A172 (cell line): ENCODE data around the gene NGDN. TPM values are rescaled to one million over a fixed set of nuclear protein-coding genes. Genes with fewer than 3 reads are reported as not detected.
"Not testable (repeated sequence)": the region's sequence is repeated elsewhere in the genome, so short reads cannot be mapped to it uniquely, and the experiment has no call there.

Experiments
- DNase-seq: peaks from one replicate; pipeline ENCODE4 v3.0.0-alpha.2; 2015; ENCODE audit warnings: low spot score
- total RNA-seq: library from RNA; depleted of rRNA; stranded (reverse); fragments of >200 nt; shearing (Covaris generic); gene quantifications from 2 replicates; pipeline ENCODE4 v1.2.3, GENCODE V29; 2014; rRNA removed

Gene NGDN, protein sequence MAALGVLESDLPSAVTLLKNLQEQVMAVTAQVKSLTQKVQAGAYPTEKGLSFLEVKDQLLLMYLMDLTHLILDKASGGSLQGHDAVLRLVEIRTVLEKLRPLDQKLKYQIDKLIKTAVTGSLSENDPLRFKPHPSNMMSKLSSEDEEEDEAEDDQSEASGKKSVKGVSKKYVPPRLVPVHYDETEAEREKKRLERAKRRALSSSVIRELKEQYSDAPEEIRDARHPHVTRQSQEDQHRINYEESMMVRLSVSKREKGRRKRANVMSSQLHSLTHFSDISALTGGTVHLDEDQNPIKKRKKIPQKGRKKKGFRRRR
- total RNA-seq: 42.2 and 52.6 TPM in 2 replicates

DNA sequence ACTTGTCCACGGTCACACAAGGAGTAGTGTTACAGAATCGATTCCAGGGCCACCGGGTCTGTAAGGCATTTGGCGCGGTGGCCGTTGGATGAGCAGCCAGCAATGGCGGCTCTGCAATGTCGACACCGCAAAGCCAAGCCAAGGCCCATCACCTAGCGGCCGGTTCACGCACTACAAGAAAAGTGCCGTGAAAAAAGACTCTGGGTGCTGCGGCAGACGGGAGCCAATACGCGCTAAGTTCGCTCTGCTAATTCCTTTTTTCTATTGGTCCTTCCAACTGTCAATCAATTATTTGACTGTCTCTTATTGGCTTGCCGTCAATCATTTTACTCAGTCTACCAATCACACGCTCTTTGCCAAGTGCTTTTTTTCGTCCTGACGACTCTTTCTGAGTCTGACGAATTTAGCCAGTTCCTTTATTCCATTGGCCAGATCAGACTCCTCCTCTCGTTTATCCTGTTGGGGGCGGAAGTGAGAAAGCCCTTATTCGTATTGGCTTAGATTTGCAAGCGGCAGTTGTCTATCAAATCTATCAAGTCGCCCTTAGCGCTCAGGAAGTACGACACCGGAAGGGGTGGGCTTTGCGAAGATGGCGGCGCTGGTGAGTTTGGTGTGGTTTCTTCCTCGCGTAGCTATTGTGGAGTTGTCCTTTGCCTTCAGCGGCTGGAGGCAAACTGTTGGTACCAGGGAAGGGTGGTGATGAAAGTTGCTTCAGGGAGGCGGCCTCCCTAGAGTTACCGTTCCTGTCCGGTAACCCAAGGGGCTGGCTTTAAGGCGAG, at the start of gene NGDN:
Gene NGDN, plus strand, starts transcription at position 577 of the 779 bp plus-strand sequence. Its CDS starts 13 bp downstream, at position 590.
- DNase-seq: peak; percentile 99

DNA sequence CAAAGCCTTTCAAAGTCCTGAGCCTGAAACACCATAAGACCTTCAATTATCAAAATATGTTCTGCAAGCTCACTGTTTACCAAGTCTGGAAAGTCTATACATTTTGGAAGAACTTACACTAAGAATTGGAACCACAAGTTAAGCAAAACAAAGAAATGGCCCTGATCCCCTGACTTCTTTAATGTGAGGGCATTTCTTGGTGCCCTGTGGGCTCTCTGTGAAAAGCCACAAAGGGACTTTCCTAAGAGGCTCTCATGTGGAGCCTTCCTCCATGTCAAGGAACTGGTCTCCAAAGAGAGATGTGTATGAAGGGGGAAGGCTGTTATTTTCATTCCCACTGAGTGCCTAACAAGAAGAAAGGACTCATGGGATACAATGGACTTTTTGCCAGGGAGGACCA, 47.9 kb upstream of the NGDN start:
- DNase-seq: no peak

DNA sequence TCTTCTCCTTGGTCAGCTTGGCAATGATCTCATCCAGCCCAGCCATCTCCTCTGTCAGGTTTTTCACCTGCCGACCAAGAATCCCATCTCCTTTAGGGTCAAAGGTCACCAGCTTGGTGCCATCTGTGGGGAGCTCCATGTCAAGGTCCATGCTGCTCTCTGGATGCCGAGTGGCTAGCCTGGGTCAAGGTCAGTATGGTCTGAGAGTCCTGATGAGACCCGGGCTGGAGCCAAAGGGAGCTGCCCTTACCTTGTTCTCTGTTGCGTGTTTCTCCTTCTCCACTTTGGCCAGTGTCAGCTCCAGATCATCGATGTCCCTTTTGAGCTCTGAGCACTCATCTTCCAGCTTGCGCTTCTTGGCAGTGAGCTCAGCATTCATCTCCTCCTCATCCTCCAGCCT, 45.8 kb upstream of the NGDN start:
- DNase-seq: no peak

DNA sequence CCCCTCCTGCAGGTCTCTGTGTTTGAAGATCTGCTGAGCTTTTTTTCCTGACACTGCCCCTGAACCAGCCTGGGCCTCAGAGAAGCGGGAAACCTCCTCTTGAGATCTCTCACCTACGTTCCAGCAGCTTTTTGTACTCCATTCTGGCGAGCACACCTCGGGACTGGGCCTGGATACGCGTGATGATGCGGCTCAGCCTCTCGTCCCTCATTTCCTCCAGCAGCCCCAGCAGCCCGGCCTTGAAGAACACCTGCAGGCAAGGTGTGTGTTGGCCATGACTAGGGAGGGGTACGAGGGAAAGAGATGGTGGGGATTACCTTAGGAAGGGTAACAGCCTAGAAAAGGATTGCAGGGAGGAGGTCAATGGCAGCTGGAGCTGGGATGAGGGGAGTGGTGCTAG, 44.3 kb upstream of the NGDN start:
- DNase-seq: no peak

GRCh38 chr14:23425798-23426197, 43.7 kb upstream of the NGDN start:
- not testable (repeated sequence) for DNase-seq

DNA sequence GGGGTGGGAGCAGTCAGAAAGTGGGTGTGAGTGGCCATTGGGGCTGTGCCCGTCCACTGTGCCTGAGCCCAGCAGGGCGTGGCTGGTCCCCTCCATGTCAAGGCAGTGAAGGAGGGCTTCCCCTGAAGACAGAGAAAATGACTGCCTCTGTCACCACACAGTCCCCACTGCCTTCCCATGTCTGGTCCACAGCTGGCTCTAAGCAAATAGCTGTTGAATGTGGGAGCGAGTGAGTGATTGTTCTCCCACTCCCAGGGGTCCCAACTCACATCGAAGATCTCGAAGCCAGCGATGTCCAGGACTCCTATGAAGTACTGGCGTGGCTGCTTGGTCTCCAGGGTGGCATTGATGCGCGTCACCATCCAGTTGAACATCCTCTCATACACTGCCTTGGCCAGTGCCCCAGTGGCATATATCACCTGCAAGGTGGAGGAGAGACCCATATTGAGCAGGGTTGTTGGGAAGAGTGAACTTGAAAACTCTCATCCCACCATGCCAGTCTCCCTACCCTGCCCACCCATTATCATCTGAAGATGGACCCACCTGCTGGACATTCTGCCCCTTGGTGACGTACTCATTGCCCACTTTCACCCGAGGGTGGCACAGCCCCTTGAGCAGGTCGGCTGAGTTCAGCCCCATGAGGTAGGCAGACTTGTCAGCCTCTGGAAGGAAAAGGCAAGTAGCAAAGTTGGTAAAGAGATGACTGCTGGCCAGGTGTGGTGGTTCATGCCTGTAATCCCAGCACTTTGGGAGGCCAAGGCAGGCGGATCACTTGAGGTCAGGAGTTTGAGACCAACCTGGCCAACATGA, 40.6 kb upstream of the NGDN start:
- DNase-seq: no peak

DNA sequence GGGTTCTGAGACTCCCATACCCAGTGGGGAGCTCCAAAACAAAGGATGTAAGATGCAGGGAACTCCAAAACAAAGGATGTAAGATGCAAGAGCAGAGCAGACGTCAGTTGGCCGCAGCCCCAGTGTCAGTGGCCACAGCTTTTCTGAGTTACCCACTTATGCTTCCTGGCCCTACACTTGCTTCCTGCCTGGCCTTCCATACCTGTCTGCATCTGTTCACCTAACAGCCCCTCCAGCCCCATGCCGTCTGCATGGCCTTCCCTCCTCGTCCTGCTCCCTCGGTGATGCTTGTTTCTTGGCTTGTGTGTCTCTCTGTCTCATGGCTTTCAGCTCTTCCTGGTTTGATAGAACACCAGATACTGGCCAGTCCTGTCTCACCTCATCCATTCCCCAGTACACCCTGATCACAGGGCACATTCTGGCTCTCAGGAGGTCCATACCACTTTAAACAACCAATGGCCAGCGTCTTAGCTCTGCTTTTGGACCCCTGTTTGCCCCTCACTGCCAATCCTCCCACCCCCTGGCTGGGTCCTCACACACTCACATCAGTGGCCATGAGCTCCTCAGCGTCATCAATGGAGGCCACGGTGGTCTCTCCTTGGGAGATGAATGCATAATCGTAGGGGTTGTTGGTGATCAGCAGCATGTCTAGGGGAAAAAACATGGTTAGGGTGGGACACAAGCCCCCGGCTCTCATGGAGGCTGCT, 39.3 kb upstream of the NGDN start:
- DNase-seq: no peak

DNA sequence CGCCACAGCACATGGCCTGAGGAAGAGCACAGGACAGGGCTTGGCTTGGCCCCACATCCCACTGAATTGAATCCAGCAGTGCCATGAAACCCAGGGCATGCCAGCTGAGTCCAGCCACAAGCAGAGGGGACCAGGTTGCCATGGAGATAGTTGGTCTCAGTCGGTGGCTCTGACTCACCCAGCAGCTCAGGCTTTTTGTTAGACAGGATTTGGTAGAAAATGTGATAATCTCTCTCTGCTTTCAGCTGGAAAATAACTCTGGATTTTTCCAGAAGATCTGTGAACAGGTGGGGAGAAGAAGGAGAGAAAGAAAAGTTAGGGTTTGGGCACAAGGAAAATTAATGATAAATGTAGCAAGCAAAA, 38.8 kb upstream of the NGDN start:
- DNase-seq: peak; percentile 31

GRCh38 chr14:23431486-23431885, 38.0 kb upstream of the NGDN start:
- DNase-seq: no peak

DNA sequence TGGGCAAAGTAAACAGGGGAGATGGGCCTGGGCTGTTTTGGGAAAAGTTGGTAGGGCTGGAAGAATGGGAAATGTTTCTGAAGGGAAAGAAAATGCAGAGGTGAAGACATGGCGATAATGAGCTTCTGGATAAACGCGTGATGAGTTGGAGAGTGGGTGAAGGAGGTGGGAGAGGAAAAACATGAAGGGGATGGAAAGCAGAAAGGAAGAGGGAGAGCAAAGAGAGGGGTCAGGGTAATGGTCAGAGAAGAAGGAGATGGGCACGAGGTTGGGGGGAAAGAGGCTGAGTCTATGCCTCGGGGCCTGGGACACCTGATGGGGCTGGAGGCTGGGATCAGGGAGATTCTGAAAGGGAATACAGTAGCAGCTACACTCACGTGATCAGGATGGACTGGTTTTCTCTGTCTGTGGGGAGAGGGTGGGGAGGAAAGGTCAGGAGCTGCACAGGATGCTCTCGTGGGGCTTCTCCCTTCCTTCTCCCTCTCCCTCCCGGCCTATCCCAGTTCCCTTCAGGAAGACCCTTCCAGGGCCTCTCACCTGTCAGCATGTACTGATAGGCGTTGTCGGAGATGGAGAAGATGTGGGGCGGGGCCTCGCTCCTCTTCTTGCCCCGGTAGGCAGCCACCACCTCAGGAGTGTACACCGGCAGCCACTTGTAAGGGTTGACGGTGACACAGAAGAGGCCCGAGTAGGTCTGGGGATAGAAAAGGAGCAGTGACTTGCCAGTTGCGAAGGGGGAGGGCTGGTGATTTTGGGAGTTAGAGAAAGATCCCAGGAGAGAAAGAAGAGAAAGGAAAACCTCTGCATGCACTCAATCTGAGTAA, 37.2 kb upstream of the NGDN start:
- no peak for DNase-seq

GRCh38 chr14:23432946-23433345, 36.6 kb upstream of the NGDN start:
- no peak for DNase-seq

GRCh38 chr14:23433457-23433856, 36.0 kb upstream of the NGDN start:
- DNase-seq: no peak

DNA sequence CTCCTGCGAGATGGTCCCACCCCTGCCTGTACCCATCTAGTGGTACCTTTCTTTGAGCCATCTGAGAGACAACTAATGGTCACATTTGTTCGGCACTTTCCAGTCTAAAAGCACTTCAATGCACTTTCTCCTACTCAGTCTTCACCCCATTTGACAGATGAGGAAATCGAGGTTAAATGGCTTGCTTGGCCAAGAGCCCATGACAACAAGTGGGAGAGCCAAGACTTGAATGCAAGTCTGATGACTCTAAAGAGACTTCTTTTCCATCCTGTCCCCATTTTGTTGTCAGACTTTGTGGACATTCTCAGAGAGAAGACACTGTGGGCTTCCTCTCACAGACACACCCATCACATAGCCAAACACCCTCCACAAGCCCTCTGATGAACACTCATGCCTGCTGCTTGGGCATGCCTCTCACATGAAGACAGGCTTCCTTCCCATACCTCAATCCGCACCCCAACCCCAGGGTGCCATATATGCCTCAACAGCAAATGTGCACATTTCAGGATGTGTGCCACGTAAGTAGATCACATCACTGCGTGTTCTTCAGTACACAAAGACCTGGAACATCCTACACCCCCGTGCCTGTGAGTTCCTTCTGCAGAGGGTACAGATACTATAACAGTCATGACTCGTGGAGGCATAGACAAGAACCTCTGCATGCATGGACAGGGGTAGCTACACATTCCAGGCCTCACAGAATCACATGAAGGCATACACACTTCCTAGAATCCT, 34.8 kb upstream of the NGDN start:
- no peak for DNase-seq

DNA sequence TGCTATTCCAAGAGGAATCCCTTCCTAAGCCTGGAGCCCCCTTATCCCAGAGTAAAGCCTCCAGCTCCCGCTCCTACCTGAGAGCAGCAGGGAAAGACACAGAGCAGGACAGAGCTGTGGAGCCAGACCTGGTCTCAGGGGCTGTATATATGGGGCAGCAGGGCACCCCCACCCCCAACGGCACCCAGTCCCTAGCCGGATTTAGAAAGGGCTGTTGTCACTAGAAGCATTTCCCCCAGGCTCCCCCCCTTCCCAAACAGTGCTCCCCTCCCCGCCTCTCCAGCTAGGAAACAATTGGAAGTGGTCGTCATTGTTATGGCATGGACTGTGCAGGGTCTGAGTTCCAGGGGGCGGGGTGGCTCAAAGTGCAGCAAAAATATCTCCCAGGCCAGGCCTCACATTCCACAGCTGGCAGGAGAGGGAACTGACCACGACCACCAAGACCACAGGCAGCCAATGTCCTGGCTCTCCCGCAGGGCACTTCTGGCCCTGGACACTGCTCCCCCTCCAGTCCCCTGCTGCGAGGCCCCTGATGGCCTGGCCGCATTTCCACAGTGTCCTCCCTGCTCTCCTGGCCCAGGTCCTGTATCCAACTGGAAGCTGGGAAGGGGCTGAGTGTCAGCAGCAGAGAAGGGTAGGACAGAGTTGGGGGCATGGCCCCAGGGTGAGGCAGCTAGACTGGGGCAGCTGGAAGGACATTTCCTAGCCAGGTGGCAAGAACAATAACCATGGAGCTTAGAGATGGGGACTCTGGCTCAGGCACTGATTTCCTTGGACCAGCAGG, 33.8 kb upstream of the NGDN start, which contains the start of gene MYH7:
Gene MYH7, minus strand, starts transcription at position 118 of the 784 bp plus-strand sequence. CDS start 1,928 bp downstream, outside the sequence.
- no peak for DNase-seq

- DNase-seq: no peak
Observed at GRCh38 chr14:23436327-23437132, 33.0 kb upstream of the NGDN start.

DNA sequence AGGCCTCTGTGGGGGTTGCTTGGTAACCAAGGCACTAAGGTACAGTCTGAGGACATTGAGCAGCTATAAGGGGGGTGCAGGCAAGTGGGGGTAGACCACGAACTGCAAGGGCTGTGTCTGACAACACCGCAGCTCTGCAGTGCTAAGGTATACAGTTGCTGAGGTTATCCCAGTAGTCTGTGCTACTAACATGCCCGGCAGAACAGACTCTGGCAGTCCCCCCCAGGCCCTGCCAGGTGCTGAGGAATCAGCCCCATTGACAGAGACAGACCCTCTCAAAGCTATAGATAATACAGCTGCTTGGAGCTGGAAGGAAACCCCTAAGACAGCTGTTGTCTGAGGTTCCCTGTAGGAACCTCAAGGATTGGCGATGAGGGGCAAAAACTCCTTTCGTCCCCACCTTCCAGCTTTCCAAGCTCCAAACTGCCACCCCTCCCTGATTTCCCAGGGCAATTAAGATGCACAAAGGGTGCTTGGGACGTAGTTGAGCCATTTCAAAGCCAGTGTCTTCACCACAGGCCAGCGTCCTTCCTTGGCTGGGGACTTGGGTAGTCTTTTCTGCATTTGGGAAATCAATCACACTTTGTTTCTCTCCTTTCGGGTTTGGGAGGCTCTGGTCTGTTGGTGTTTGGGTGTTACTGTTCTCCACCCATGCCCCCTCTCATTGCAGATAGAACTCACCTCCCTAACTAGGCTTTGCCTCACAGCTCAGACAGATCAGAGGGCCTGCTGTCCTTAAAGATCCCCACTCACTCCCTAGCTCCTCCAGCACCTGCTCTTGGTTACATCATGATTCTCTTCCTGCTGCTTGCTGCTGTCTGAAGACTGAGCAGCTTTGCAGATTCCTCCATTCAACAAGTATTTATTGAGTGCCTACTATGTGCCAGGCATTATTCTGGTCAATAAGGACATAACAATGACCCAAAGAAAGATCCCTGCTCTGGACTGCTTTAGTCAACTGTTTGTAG, 32.1 kb upstream of the NGDN start:
- DNase-seq: no peak
